Memory B cell (primary cell): Measurements from ENCODE around the gene PLPPR3.

ENCODE experiments used
- ATAC-seq: fragments of 150-1000 bp; cut with Tn5 transposase; 2 replicates; pipeline ENCODE4 v1.10.0; 2021; ENCODE audit warnings: low read depth, mild to moderate bottlenecking, moderate library complexity
- DNase-seq, 2 donors: peaks; one replicate each; pipeline ENCODE4 v3.0.0; 2022; ENCODE audit warnings: low spot score in 2 of 2
- H3K27ac Mint-ChIP-seq: one replicate; pipeline ENCODE4 v1.8.0; 2022; ENCODE audit warnings: mild to moderate bottlenecking, moderate library complexity, mixed read lengths
- H3K27me3 Mint-ChIP-seq: one replicate; pipeline ENCODE4 v1.8.0; 2022; ENCODE audit warnings: mixed read lengths
- H3K36me3 Mint-ChIP-seq: one replicate; pipeline ENCODE4 v1.8.0; 2022; ENCODE audit warnings: mild to moderate bottlenecking, mixed read lengths
- H3K4me1 Mint-ChIP-seq: one replicate; pipeline ENCODE4 v1.8.0; 2022; ENCODE audit warnings: mixed read lengths
- H3K4me3 Mint-ChIP-seq: one replicate; pipeline ENCODE4 v1.8.0; 2022; ENCODE audit warnings: mild to moderate bottlenecking, moderate library complexity, mixed read lengths
- H3K9me3 Mint-ChIP-seq: one replicate; pipeline ENCODE4 v1.8.0; 2022; ENCODE audit warnings: mixed read lengths

PLPPR3 gene

GRCh38 chr19:812049-812746, 9.6 kb downstream of the PLPPR3 start:
- no peak overlapping the region for H3K4me3 Mint-ChIP-seq
- peaks cover 5% of the 10 kb centered on the region for H3K9me3 Mint-ChIP-seq
- peaks cover 7% of the 10 kb centered on the region for H3K4me1 Mint-ChIP-seq
- no peak overlapping the region for H3K27ac Mint-ChIP-seq
- no peaks in the 10 kb centered on the region for H3K27me3 Mint-ChIP-seq
- ATAC-seq (no peak), DNase-seq (no peak)
- peaks cover 28% of the 10 kb centered on the region for H3K36me3 Mint-ChIP-seq

GRCh38 chr19:811506-812048, 10.2 kb downstream of the PLPPR3 start:
- H3K36me3 Mint-ChIP-seq: peaks cover 28% of the 10 kb centered on the region
- peaks cover 3% of the 10 kb centered on the region for H3K9me3 Mint-ChIP-seq
- no peak overlapping the region for H3K27ac Mint-ChIP-seq
- DNase-seq (no peak), ATAC-seq (no peak)
- H3K4me1 Mint-ChIP-seq: peaks cover 6% of the 10 kb centered on the region
- H3K27me3 Mint-ChIP-seq: no peaks in the 10 kb centered on the region
- H3K4me3 Mint-ChIP-seq: no peak overlapping the region

GRCh38 chr19:810883-811489, 10.8 kb downstream of the PLPPR3 start:
- DNase-seq (no peak), ATAC-seq (no peak)
- Mint-ChIP-seq H3K36me3 (peaks cover 25% of the 10 kb centered on the region), H3K27ac (no peak overlapping the region), H3K27me3 (no peaks in the 10 kb centered on the region), H3K9me3 (no peaks in the 10 kb centered on the region), H3K4me3 (no peak overlapping the region), H3K4me1 (peaks cover 3% of the 10 kb centered on the region)

GRCh38 chr19:810077-810855, 11.5 kb downstream of the PLPPR3 start:
- DNase-seq (no peak), ATAC-seq (no peak)
- no peak overlapping the region for H3K27ac Mint-ChIP-seq
- H3K4me3 Mint-ChIP-seq: no peak overlapping the region
- no peaks in the 10 kb centered on the region for H3K9me3 Mint-ChIP-seq
- H3K36me3 Mint-ChIP-seq: peaks cover 22% of the 10 kb centered on the region
- H3K27me3 Mint-ChIP-seq: no peaks in the 10 kb centered on the region
- H3K4me1 Mint-ChIP-seq: peaks cover 3% of the 10 kb centered on the region

GRCh38 chr19:808423-808775, 13.4 kb downstream of the PLPPR3 start:
- Mint-ChIP-seq H3K4me3 (no peak overlapping the region), H3K4me1 (peaks cover 3% of the 10 kb centered on the region), H3K27ac (no peak overlapping the region), H3K27me3 (no peaks in the 10 kb centered on the region), H3K36me3 (peaks cover 21% of the 10 kb centered on the region), H3K9me3 (no peaks in the 10 kb centered on the region)
- ATAC-seq (no peak), DNase-seq (no peak)

GRCh38 chr19:807627-808422, 13.9 kb downstream of the PLPPR3 start:
- ATAC-seq (no peak), DNase-seq (no peak)
- Mint-ChIP-seq H3K36me3 (peaks cover 23% of the 10 kb centered on the region), H3K4me1 (peaks cover 3% of the 10 kb centered on the region), H3K9me3 (no peaks in the 10 kb centered on the region), H3K27ac (peak overlapping the region; percentile 28), H3K27me3 (no peaks in the 10 kb centered on the region), H3K4me3 (no peak overlapping the region)

GRCh38 chr19:806815-807421, 14.8 kb downstream of the PLPPR3 start:
- Mint-ChIP-seq H3K36me3 (peaks cover 24% of the 10 kb centered on the region), H3K9me3 (no peaks in the 10 kb centered on the region), H3K27ac (no peak overlapping the region), H3K27me3 (no peaks in the 10 kb centered on the region), H3K4me1 (peaks cover 6% of the 10 kb centered on the region), H3K4me3 (no peak overlapping the region)
- DNase-seq (no peak), ATAC-seq (no peak)

GRCh38 chr19:805600-806550, 15.9 kb downstream of the PLPPR3 start:
- peaks cover 23% of the 10 kb centered on the region for H3K36me3 Mint-ChIP-seq
- no peak overlapping the region for H3K4me3 Mint-ChIP-seq
- H3K4me1 Mint-ChIP-seq: peaks cover 10% of the 10 kb centered on the region
- H3K9me3 Mint-ChIP-seq: no peaks in the 10 kb centered on the region
- no peak overlapping the region for H3K27ac Mint-ChIP-seq
- no peak for ATAC-seq
- H3K27me3 Mint-ChIP-seq: no peaks in the 10 kb centered on the region
- no peak for DNase-seq

- Mint-ChIP-seq H3K4me1 (peaks cover 15% of the 10 kb centered on the region), H3K4me3 (no peak overlapping the region), H3K36me3 (peaks cover 21% of the 10 kb centered on the region), H3K9me3 (no peaks in the 10 kb centered on the region), H3K27me3 (no peaks in the 10 kb centered on the region), H3K27ac (no peak overlapping the region)
- ATAC-seq (no peak), DNase-seq (no peak)
These were observed 16.6 kb downstream of the PLPPR3 start for GRCh38 chr19:805166-805551.

GRCh38 chr19:804419-805165, 17.2 kb downstream of the PLPPR3 start:
- Mint-ChIP-seq H3K27me3 (no peaks in the 10 kb centered on the region), H3K4me3 (no peak overlapping the region), H3K27ac (no peak overlapping the region), H3K36me3 (peaks cover 25% of the 10 kb centered on the region), H3K9me3 (no peaks in the 10 kb centered on the region), H3K4me1 (peaks cover 18% of the 10 kb centered on the region)
- no peak for DNase-seq
- ATAC-seq: no peak

- Mint-ChIP-seq H3K27ac (no peak overlapping the region), H3K27me3 (no peaks in the 10 kb centered on the region), H3K4me3 (no peak overlapping the region), H3K36me3 (peaks cover 26% of the 10 kb centered on the region), H3K4me1 (peaks cover 24% of the 10 kb centered on the region), H3K9me3 (no peaks in the 10 kb centered on the region)
- no peak for DNase-seq
- no peak for ATAC-seq
These were observed 17.9 kb downstream of the PLPPR3 start for GRCh38 chr19:803686-804418.
